Measurements from ENCODE around the gene CKMT1B.
"Not testable (repeated sequence)": the region's sequence is repeated elsewhere in the genome, so short reads cannot be mapped to it uniquely, and the experiment has no call there.

CKMT1B gene

DNA sequence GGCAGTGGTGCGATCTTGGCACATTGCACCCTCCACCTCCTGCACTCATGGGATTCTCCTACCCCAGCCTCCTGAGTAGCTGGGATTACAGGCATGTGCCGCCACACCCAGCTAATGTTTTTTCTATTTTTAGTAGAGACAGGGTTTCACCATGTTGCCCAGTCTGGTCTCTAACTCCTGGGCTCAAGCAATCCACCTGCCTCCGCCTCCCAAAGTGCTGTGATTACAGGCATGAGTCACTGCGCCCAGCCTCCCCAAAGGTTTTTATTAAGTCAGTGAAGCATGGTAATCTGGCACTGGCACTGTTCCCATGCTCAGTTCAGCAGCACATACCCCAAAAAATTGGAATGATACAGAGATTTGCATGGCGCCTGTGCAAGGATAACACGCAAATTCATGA, 8.4 kb downstream of the CKMT1B start:
- H3K27ac Mint-ChIP-seq; DNase-seq (ENCODE audit: low spot score in 2 of 2); ATAC-seq; H3K9me3 Mint-ChIP-seq; H3K36me3 Mint-ChIP-seq; H3K4me3 Mint-ChIP-seq; H3K4me1 Mint-ChIP-seq: not testable (repeated sequence)

DNA sequence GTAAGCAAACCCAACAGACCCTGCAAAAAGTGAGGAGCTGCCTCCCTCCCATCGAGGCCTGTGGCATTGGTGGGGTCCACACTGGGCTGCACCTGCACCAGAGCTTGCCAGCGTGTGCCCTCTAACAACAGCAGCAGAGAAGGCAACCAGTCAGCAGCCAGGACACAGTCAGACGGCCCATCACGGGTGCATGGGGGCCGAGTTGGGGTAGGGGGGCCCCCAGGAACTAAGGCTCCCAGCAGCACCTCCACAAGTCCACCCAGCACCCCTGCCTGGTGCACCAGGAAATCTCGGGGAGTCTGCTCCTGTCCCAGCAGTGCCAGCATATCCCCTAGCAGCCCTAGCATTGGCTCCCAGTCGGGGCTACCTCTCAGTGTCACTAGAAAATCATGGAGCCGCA, 23.9 kb downstream of the CKMT1B start:
- not testable (repeated sequence) for H3K27ac Mint-ChIP-seq; H3K9me3 Mint-ChIP-seq; H3K4me1 Mint-ChIP-seq; H3K4me3 Mint-ChIP-seq; H3K36me3 Mint-ChIP-seq; DNase-seq (ENCODE audit: low spot score in 2 of 2)
- ATAC-seq = peak; percentile 24

DNA sequence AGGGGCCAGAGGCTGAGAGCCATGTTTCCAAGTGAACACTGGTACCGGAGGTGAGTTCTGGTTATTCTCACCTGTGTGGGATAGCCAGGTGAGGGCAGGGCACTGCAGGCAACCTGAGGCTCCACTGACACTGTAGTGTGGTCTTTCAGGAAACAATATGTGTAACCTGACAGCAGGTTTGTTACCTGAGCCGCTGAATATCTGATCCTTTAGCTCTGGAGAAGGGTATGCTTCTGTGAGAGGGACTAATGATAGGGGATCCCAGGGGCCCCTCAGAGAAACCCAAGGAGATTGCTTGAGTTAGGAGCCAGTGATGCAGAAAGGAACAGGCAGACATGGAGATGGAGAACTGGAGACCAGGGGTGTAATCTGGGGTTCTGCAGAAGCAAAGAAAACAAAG, 24.9 kb downstream of the CKMT1B start, which contains the start of gene STRC:
Gene STRC (minus strand): TSS at position 101 of the 400 bp plus-strand sequence. CDS start 78 bp downstream, at position 23.
- H3K27ac Mint-ChIP-seq; H3K9me3 Mint-ChIP-seq; DNase-seq (ENCODE audit: low spot score in 2 of 2); H3K4me3 Mint-ChIP-seq; H3K4me1 Mint-ChIP-seq; ATAC-seq; H3K36me3 Mint-ChIP-seq: not testable (repeated sequence)

DNA sequence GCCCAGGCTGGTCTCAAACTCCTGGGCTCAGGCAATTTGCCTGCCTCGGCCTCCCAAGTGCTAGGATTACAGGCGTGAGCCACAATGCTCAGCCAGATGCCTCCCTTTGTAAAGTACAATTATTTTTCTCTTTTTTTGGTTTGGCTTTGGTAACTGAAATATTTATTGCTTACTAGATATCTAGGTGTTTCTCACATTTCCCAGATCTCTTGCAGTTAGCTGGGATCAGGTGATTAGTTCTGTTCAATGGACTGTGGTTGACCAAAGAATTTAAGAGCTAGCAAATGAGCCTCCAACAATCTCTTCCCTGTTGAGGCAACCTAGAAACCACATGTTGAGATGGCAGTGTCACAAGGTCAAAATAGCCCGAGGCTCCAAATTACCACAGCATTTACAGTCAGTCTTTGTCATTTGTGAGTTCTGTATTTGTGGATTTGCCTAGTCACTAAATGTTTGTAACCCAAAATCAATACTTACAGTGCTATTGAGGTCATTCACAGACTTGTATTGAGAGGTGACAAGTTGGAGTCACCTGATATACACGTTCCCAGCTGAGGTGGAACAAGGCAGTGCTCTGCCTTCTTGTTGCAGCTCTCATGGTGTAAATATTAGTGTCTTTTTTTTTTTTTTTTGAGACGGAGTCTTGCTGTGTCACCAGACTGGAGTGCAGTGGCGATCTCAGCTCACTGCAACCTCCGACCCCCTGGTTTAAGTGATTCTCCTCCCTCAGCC, 28.4 kb downstream of the CKMT1B start:
- not testable (repeated sequence) for H3K9me3 Mint-ChIP-seq, H3K4me3 Mint-ChIP-seq, H3K27ac Mint-ChIP-seq

DNA sequence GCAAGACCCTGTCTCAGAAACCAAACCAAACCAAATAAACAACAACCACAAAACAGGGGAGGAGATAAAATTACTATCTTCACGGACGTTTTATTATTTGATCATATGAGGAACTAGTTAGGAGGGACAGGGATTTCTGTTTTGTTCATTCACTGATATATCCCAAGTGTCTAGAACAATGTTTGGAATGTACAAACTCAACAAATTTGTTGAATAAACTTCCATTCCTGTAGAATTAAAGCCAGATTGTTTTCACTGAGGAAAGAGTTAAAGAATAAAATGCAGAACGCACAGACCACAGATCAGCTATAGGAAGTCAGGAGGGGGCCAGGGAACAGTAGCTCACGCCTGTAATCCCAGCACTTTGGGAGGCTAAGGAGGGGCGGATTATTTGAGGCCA, 31.3 kb downstream of the CKMT1B start:
- no peaks in the 10 kb centered on the region for H3K4me1 Mint-ChIP-seq
- DNase-seq (ENCODE audit: low spot score in 2 of 2) = no peak

More for the DNA sequence above, 28.4 kb downstream of the CKMT1B start:
- H3K36me3 Mint-ChIP-seq; DNase-seq (ENCODE audit: low spot score in 2 of 2); H3K4me1 Mint-ChIP-seq; ATAC-seq: not testable (repeated sequence)

DNA sequence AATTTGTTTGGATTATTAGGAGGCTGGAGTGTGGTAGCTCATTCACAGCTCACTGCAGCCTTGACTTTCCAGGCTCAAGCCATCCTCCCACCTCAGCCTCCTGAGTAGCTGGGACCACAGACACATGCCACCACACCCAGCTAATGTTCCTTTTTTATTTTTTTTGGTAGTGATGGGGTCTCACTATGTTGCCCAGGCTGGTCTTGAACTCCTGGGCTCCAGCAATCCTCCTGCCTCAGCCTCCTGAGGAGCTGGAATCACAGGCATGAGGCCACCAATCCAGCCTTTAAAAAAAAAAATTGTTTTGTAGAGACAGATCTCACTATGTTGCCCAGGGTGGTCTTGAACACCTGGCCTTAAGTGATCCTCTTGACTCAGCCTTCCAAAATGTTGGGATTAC, 33.1 kb downstream of the CKMT1B start:
- not testable (repeated sequence) for H3K27ac Mint-ChIP-seq; ATAC-seq; H3K9me3 Mint-ChIP-seq; H3K4me1 Mint-ChIP-seq; DNase-seq (ENCODE audit: low spot score in 2 of 2); H3K36me3 Mint-ChIP-seq; H3K4me3 Mint-ChIP-seq

More for the DNA sequence above, 31.3 kb downstream of the CKMT1B start:
- no peak for ATAC-seq
- H3K4me3 Mint-ChIP-seq = no peak overlapping the region
- no peak overlapping the region for H3K27ac Mint-ChIP-seq
- no peaks in the 10 kb centered on the region for H3K36me3 Mint-ChIP-seq
- H3K9me3 Mint-ChIP-seq = no peaks in the 10 kb centered on the region

DNA sequence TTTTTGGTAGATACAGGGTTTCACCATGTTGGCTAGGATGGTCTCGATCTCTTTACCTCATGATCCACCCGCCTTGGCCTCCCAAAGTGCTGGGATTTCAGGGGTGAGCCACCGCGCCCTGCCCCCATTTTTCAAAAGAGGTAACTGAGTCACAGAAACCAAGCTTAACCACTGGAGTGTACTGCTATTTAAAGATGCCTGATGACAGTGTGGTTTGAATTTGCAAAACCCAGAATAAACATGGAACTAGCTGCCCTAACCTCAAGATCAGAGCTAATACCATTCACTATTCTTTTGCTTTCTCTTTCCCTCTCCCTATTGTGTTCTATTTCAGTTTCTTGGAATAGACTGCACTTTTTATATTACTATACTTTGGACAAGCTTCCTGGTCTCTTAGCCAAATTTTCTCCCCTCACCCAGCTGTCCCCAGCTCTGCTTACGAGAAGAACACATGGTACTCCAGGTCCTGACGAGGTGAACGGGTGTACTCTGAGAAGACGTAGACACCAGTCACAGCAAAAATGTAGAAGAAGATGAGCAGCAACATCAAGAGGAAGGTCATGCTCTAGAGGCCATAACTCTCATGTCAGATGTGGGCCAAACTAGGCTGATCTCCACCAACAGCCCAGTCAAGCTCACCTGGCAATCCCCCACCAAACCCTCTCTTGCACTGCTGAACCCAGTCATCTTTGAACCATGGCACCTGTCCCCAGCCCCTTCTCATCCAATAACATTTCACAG, 44.8 kb downstream of the CKMT1B start:
- not testable (repeated sequence) for H3K9me3 Mint-ChIP-seq; H3K4me3 Mint-ChIP-seq; H3K4me1 Mint-ChIP-seq; H3K27ac Mint-ChIP-seq; DNase-seq (ENCODE audit: low spot score in 2 of 2); H3K36me3 Mint-ChIP-seq; ATAC-seq

Data from stimulated activated effector memory CD8-positive, alpha-beta T cell treated with anti-CD3 and anti-CD28 coated beads, Interleukin-12 subunit alpha, Interleukin-12 subunit beta, amount 100 ng/mL, for 72 hours (primary cell).